H1 (cell line): Measurements from ENCODE around the gene RAD51B. TPM values are rescaled to one million over a fixed set of nuclear protein-coding genes. Genes with fewer than 3 reads are reported as not detected.

Experiments used
- CTCF ChIA-PET: fragments of 300-600 bp; sonication (Branson Sonifier 250); formaldehyde crosslinking; loops from one replicate; lab custom pipeline; 2021; ENCODE audit not compliant: partially characterized antibody; lab: Charles Lee
- POLR2A ChIA-PET: fragments of 300-600 bp; sonication (Branson Sonifier 250); formaldehyde crosslinking; loops from one replicate; lab custom pipeline; 2021; ENCODE audit warnings: inconsistent platforms; ENCODE audit not compliant: partially characterized antibody; lab: Charles Lee
- DNase-seq, 2 experiments: peaks; one replicate each; pipeline versions ENCODE4 v3.0.0 to v3.0.0-alpha.2; 2010 to 2022; ENCODE audit warnings: low spot score in 2 of 2, low read depth in 1 of 2, mixed read lengths in 1 of 2
- FAIRE-seq: peaks from 2 replicates; lab custom pipeline; 2011; peaks lifted over from hg19 to GRCh38; lab: Jason Lieb, UNC
- H2AFZ ChIP-seq: 2 replicates; pipeline ENCODE4 v1.8.1; 2012; ENCODE audit warnings: low read length, inconsistent platforms
- H2AK5ac ChIP-seq: 2 replicates; pipeline ENCODE4 v1.6.1; 2013; ENCODE audit warnings: low read depth, low read length
- H2BK120ac ChIP-seq: replicated peaks from 2 replicates; pipeline ENCODE3; 2013; ENCODE audit warnings: low read depth, low read length, inconsistent platforms
- H2BK12ac ChIP-seq: 2 replicates; pipeline ENCODE4 v1.6.1; 2013; ENCODE audit warnings: low read depth, low read length
- H2BK15ac ChIP-seq: 2 replicates; pipeline ENCODE4 v1.6.1; 2013; ENCODE audit warnings: low read length
- H2BK20ac ChIP-seq: 2 replicates; pipeline ENCODE4 v1.6.1; 2013; ENCODE audit warnings: low read length
- H2BK5ac ChIP-seq: 2 replicates; pipeline ENCODE4 v1.6.1; 2013; ENCODE audit warnings: low read depth, low read length
- H3K14ac ChIP-seq: 2 replicates; pipeline ENCODE4 v1.6.1; 2013; ENCODE audit warnings: inconsistent platforms; ENCODE audit not compliant: insufficient read length
- H3K18ac ChIP-seq: 2 replicates; pipeline ENCODE4 v1.6.1; 2013; ENCODE audit warnings: low read length; ENCODE audit errors: extremely low read depth
- H3K23ac ChIP-seq: 2 replicates; pipeline ENCODE4 v1.6.1; 2013; ENCODE audit warnings: inconsistent platforms; ENCODE audit not compliant: insufficient read length
- H3K23me2 ChIP-seq: 2 replicates; pipeline ENCODE4 v1.6.1; 2013; ENCODE audit warnings: low read depth, low read length
- H3K27ac ChIP-seq: 2 replicates; pipeline ENCODE4 v1.6.1; 2011; ENCODE audit warnings: low read depth, low read length, inconsistent platforms
- H3K27me3 ChIP-seq, 4 experiments: replicated peaks in 1 of 4; 1 replicate in 1 of 4; 2 replicates in 3 of 4; pipeline versions ENCODE4 v1.6.1 to v1.8.1; 2011 to 2013; ENCODE audit warnings: low read length in 3 of 4, mild to moderate bottlenecking in 3 of 4, inconsistent platforms in 2 of 4, mixed read lengths in 2 of 4, moderate library complexity in 1 of 4; ENCODE audit not compliant: control insufficient read depth in 3 of 4, insufficient read depth in 3 of 4; ENCODE audit errors: extremely low read depth in 1 of 4
- H3K36me3 ChIP-seq, 4 experiments: 2 replicates each; pipeline versions ENCODE4 v1.6.1 to v1.8.1; 2011 to 2013; ENCODE audit warnings: mild to moderate bottlenecking in 4 of 4, low read length in 3 of 4, moderate library complexity in 2 of 4, control low read depth in 1 of 4, inconsistent platforms in 1 of 4; ENCODE audit not compliant: insufficient read depth in 4 of 4, control insufficient read depth in 2 of 4
- H3K4ac ChIP-seq: replicated peaks from 2 replicates; pipeline ENCODE3; 2013; ENCODE audit warnings: low read length, low read depth, mixed read lengths, inconsistent platforms; ENCODE audit not compliant: insufficient read length
- H3K4me1 ChIP-seq, 4 experiments: replicated peaks in 1 of 4; 1 replicate in 1 of 4; 2 replicates in 3 of 4; pipeline versions ENCODE4 v1.6.1 to v1.8.1; 2011 to 2013; ENCODE audit warnings: low read length in 3 of 4, inconsistent platforms in 2 of 4, mixed read lengths in 1 of 4; ENCODE audit not compliant: insufficient read depth in 4 of 4, control insufficient read depth in 3 of 4
- H3K4me2 ChIP-seq, 2 experiments: 2 replicates each; pipeline versions ENCODE4 v1.6.1 to v1.8.1; 2011 to 2013; ENCODE audit warnings: low read depth in 2 of 2, low read length in 2 of 2, control low read depth in 1 of 2, inconsistent platforms in 1 of 2, mild to moderate bottlenecking in 1 of 2; ENCODE audit not compliant: insufficient read depth in 1 of 2
- H3K4me3 ChIP-seq, 4 experiments: fragments of 200-600, 300-600 bp in 1 of 4; sonication (generic), shearing (Covaris generic), sonication (Bioruptor Twin) in 1 of 4; 2 replicates each; pipeline versions ENCODE4 v1.5.1 to v1.8.1; 2011 to 2016; ENCODE audit warnings: low read length in 4 of 4, low read depth in 3 of 4, control low read depth in 2 of 4, inconsistent platforms in 2 of 4, mild to moderate bottlenecking in 2 of 4, mixed read lengths in 1 of 4, moderate library complexity in 1 of 4; ENCODE audit not compliant: insufficient read depth in 2 of 4; ENCODE audit errors: extremely low read depth in 1 of 4
- H3K56ac ChIP-seq: replicated peaks from 2 replicates; pipeline ENCODE3; 2013; ENCODE audit warnings: low read depth, mild to moderate bottlenecking, mixed read lengths, low read length, inconsistent platforms; ENCODE audit not compliant: insufficient read length
- H3K79me1 ChIP-seq: 2 replicates; pipeline ENCODE4 v1.6.1; 2013; ENCODE audit warnings: low read depth, low read length, control low read depth
- H3K79me2 ChIP-seq, 2 experiments: 2 replicates each; pipeline versions ENCODE4 v1.6.1 to v1.8.1; 2012 to 2013; ENCODE audit warnings: low read length in 2 of 2, mild to moderate bottlenecking in 2 of 2, inconsistent platforms in 1 of 2; ENCODE audit not compliant: insufficient read depth in 2 of 2, control insufficient read depth in 1 of 2
- H3K9ac ChIP-seq, 4 experiments: replicated peaks in 1 of 4; 1 replicate in 1 of 4; 2 replicates in 3 of 4; pipeline versions ENCODE4 v1.6.1 to v1.8.1; 2011 to 2013; ENCODE audit warnings: low read depth in 3 of 4, low read length in 3 of 4, control low read depth in 2 of 4, mild to moderate bottlenecking in 2 of 4, moderate library complexity in 2 of 4, inconsistent platforms in 1 of 4; ENCODE audit errors: extremely low read depth in 1 of 4
- H3K9me3 ChIP-seq, 2 experiments: 2 replicates each; pipeline versions ENCODE4 v1.6.1 to v1.8.1; 2012 to 2013; ENCODE audit warnings: mild to moderate bottlenecking in 2 of 2, moderate library complexity in 2 of 2, control low read depth in 1 of 2, inconsistent platforms in 1 of 2, low read depth in 1 of 2, low read length in 1 of 2, mixed read lengths in 1 of 2; ENCODE audit not compliant: insufficient read depth in 2 of 2
- H4K20me1 ChIP-seq, 2 experiments: replicated peaks in 1 of 2; 2 replicates each; pipeline versions ENCODE3 to v1.8.1; 2011 to 2013; ENCODE audit warnings: inconsistent platforms in 2 of 2, low read length in 2 of 2, mild to moderate bottlenecking in 1 of 2; ENCODE audit not compliant: insufficient read depth in 2 of 2, control insufficient read depth in 1 of 2
- H4K5ac ChIP-seq: 2 replicates; pipeline ENCODE4 v1.6.1; 2013; ENCODE audit warnings: low read length, low read depth, mixed read lengths, inconsistent platforms; ENCODE audit not compliant: insufficient read length
- H4K8ac ChIP-seq: 2 replicates; pipeline ENCODE4 v1.8.0; 2013; ENCODE audit warnings: mild to moderate bottlenecking, moderate library complexity, low read length, inconsistent platforms; ENCODE audit not compliant: insufficient read depth; ENCODE audit errors: extremely low read depth
- H4K91ac ChIP-seq: replicated peaks from 2 replicates; pipeline ENCODE3; 2013; ENCODE audit warnings: low read length, mixed read lengths, inconsistent platforms; ENCODE audit not compliant: insufficient read length
- BACH1 ChIP-seq: IDR thresholded peaks from 2 replicates; pipeline ENCODE4 v1.6.1; 2012; ENCODE audit warnings: low read length, improper control_type of control experiment
- BCL11A ChIP-seq, 2 experiments: IDR thresholded peaks; one replicate each; pipeline ENCODE4 v1.6.1; 2011; ENCODE audit warnings: low read depth in 2 of 2, low read length in 2 of 2, mild to moderate bottlenecking in 2 of 2
- CTBP2 ChIP-seq: IDR thresholded peaks from 2 replicates; pipeline ENCODE4 v1.7.0; 2011; ENCODE audit warnings: borderline replicate concordance, mild to moderate bottlenecking, moderate library complexity, mixed read lengths, low read length; ENCODE audit not compliant: insufficient read depth, insufficient read length
- EGR1 ChIP-seq: IDR thresholded peaks from 2 replicates; pipeline ENCODE4 v1.6.1; 2011; ENCODE audit warnings: low read depth, low read length, borderline replicate concordance
- GABPA ChIP-seq: IDR thresholded peaks from 2 replicates; pipeline ENCODE4 v1.6.1; 2011; ENCODE audit warnings: mild to moderate bottlenecking, low read length, moderate library complexity, borderline replicate concordance; ENCODE audit not compliant: insufficient read depth
- KDM1A ChIP-seq: fragments of 200-600, 300-600 bp; sonication (generic); IDR thresholded peaks from 2 replicates; pipeline ENCODE4 v1.7.1; 2016; ENCODE audit warnings: mild to moderate bottlenecking, low read length, borderline replicate concordance
- KDM4A ChIP-seq: IDR thresholded peaks from one replicate; pipeline ENCODE4 v1.7.1; 2012; ENCODE audit warnings: low read depth, mild to moderate bottlenecking, moderate library complexity, low read length, inconsistent platforms; ENCODE audit not compliant: severe bottlenecking
- KDM5A ChIP-seq: fragments of 200-600 bp; IDR thresholded peaks from 2 replicates; pipeline ENCODE4 v1.7.1; 2012; ENCODE audit warnings: mild to moderate bottlenecking, low read length, inconsistent platforms, mixed read lengths
- SUZ12 ChIP-seq: fragments of 200-600 bp; sonication (generic); IDR thresholded peaks from 2 replicates; pipeline ENCODE4 v1.6.1; 2012; ENCODE audit warnings: mild to moderate bottlenecking, inconsistent platforms, low read length, moderate library complexity, mixed read lengths
- TAF1 ChIP-seq: IDR thresholded peaks from 2 replicates; pipeline ENCODE4 v1.6.1; 2011; ENCODE audit warnings: mild to moderate bottlenecking, low read depth, low read length
- TEAD4 ChIP-seq: IDR thresholded peaks from 2 replicates; pipeline ENCODE4 v1.6.1; 2012; ENCODE audit warnings: low read depth, low read length, inconsistent platforms, mixed read lengths
- YY1 ChIP-seq: IDR thresholded peaks from 2 replicates; pipeline ENCODE4 v1.6.1; 2011; ENCODE audit warnings: low read depth, mild to moderate bottlenecking, low read length
- WGBS, 2 experiments: shearing (Covaris generic) in 1 of 2; methylation state at CpG; one replicate each; pipeline versions ENCODE4 v1.1.6 to v1.1.7; 2013 to 2015; ENCODE audit warnings: low lambda C conversion rate in 2 of 2, mixed read lengths in 2 of 2, inconsistent platforms in 1 of 2, low coverage in 1 of 2, missing lambda C conversion rate in 1 of 2; ENCODE audit not compliant: insufficient replicate concordance in 2 of 2, insufficient coverage in 1 of 2, insufficient read length in 1 of 2; ENCODE audit errors: extremely low coverage in 1 of 2, missing lambda C conversion rate in 1 of 2; 5-methylcytosine and 5-hydroxymethylcytosine counted together
- polyA plus RNA-seq, 7 experiments: library from polyadenylated mRNA; depleted of rRNA in 3 of 7; stranded (reverse) in 5 of 7; unstranded in 2 of 7; fragments of >200 nt in 5 of 7; fragments of 200-250 nt in 2 of 7; gene quantifications; 1 replicate in 5 of 7; 2 replicates in 1 of 7; 4 replicates in 1 of 7; pipeline versions ENCODE4 v1.2.1 to v1.2.3, GENCODE V29; 2011 to 2013; ENCODE audit warnings: missing spikeins in 2 of 7, mixed read lengths in 2 of 7
- total RNA-seq: library from RNA; stranded (reverse); fragmentation: NEBNext Ultra II Directional; extraction: Animal tissue kit (Norgen Biotek cat#: 25700); gene quantifications from 2 replicates; pipeline ENCODE4 v1.2.1, GENCODE V29; 2021

The RAD51B gene
- total and polyA plus RNA-seq, 2 of the 8 experiments (the other 6 are each of a cell fraction or from before 2014, with no cell fraction given) = 3.9 to 14.9 TPM

DNA sequence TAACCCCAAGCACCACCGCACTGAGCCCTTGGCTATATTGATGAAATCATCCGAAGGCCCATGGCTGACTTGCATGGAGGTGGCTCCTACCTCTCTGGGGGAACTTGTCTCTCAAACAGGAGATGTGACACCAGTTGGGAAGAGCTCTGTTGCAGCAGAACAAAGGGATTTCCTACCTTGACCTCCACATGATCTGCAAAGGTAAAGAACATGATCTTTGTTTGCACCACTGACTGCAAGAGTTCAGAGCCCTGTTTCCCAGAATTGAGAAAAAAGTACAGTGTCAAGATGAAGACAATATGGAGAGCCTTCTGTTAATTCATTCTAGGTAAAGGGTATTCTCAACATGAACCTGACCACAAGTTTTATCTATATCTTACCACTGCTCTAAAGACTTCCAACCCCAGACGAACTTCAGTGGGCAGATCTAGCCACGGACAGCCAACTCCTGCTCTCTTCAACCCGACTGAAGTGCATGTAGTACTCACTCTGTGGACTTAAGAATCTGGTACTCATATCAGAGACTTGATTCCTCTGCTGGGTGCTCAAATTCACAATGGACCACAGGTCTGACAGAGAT is 35.2 kb upstream of the RAD51B start:
- H3K27me3 ChIP-seq = no peaks in the 10 kb centered on the region
- POLR2A ChIA-PET = interaction anchor here (2.7 kb wide), 1 partner anchor 10 kb away, joined by 10 read pairs; no protein-coding TSS in a partner anchor
- H3K23ac ChIP-seq = no peak overlapping the region
- no peak overlapping the region for H3K4me3 ChIP-seq
- H3K14ac ChIP-seq = no peak overlapping the region
- no peaks in the 10 kb centered on the region for H3K9me3 ChIP-seq
- H2BK15ac ChIP-seq = no peak overlapping the region
- H2BK20ac ChIP-seq = no peak overlapping the region
- H2BK12ac ChIP-seq = no peak overlapping the region
- no peak overlapping the region for H2AFZ ChIP-seq
- peaks cover 0 to 4% of the 10 kb centered on the region in 2 experiments for H4K20me1 ChIP-seq
- no peak overlapping the region for H3K18ac ChIP-seq
- no peak overlapping the region for H3K4me2 ChIP-seq
- H3K79me2 ChIP-seq = no peaks in the 10 kb centered on the region
- FAIRE-seq (no peak), DNase-seq (no peak)
- no peaks in the 10 kb centered on the region for H3K79me1 ChIP-seq
- H3K23me2 ChIP-seq = no peaks in the 10 kb centered on the region
- no peak overlapping the region for H4K5ac ChIP-seq
- H4K8ac ChIP-seq = no peak overlapping the region
- H3K27ac ChIP-seq = no peak overlapping the region
- no peaks in the 10 kb centered on the region for H3K4me1 ChIP-seq
- H2BK120ac ChIP-seq = no peak overlapping the region
- no peak overlapping the region for H2AK5ac ChIP-seq
- H3K36me3 ChIP-seq = peaks cover 33 to 82% (median 66%) of the 10 kb centered on the region in 4 experiments
- no peak overlapping the region for H3K56ac ChIP-seq
- H4K91ac ChIP-seq = no peak overlapping the region
- H2BK5ac ChIP-seq = no peak overlapping the region
- H3K4ac ChIP-seq = no peak overlapping the region
- CTCF ChIA-PET = interaction anchor here (1.1 kb wide), 1 partner anchor 14 kb away, joined by 3 read pairs; no protein-coding TSS in a partner anchor
- H3K9ac ChIP-seq = no peak overlapping the region
- 89% methylated on average over 5 of the region's 5 CpGs; no CpG with 5 or more reads in 1 of the 2 experiments for WGBS, 2 experiments
- no peak for TF ChIP-seq KDM5A
- TF ChIP-seq SUZ12 = no peak
- TF ChIP-seq BACH1 = no peak
- no peak for TF ChIP-seq TEAD4
- no peak for TF ChIP-seq KDM1A
- no peak for TF ChIP-seq EGR1
- no peak for TF ChIP-seq BCL11A (IDR thresholded peaks at IDR 0.05; ENCODE audit: low read depth in 2 of 2, low read length in 2 of 2)
- no peak for TF ChIP-seq TAF1
- no peak for TF ChIP-seq YY1
- TF ChIP-seq CTBP2 = no peak
- no peak for TF ChIP-seq KDM4A
- TF ChIP-seq GABPA = no peak
